ENCODE results near the gene NRXN3.

- TF ChIP-seq TEAD4 (IDR thresholded peaks at IDR 0.05; ENCODE audit: borderline replicate concordance, insufficient read depth) = no peak
- no peak for TF ChIP-seq POLR2AphosphoS5 (IDR thresholded peaks at IDR 0.05; ENCODE audit: low read depth, low read length)
- TF ChIP-seq CHD2 (IDR thresholded peaks at IDR 0.05; ENCODE audit: low read length, partially characterized antibody) = no peak
- no peak for TF ChIP-seq RAD21 (IDR thresholded peaks at IDR 0.05; ENCODE audit: low read length)
- TF ChIP-seq REST (IDR thresholded peaks at IDR 0.05; ENCODE audit: low read depth, low read length) = no peak
- no peak for TF ChIP-seq GATA2 (CRISPR knock-in tag; IDR thresholded peaks at IDR 0.05)
- TF ChIP-seq, protein P1, sequence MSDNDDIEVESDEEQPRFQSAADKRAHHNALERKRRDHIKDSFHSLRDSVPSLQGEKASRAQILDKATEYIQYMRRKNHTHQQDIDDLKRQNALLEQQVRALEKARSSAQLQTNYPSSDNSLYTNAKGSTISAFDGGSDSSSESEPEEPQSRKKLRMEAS (IDR thresholded peaks at IDR 0.05; ENCODE audit: low read depth) = no peak
- TF ChIP-seq, protein P2, sequence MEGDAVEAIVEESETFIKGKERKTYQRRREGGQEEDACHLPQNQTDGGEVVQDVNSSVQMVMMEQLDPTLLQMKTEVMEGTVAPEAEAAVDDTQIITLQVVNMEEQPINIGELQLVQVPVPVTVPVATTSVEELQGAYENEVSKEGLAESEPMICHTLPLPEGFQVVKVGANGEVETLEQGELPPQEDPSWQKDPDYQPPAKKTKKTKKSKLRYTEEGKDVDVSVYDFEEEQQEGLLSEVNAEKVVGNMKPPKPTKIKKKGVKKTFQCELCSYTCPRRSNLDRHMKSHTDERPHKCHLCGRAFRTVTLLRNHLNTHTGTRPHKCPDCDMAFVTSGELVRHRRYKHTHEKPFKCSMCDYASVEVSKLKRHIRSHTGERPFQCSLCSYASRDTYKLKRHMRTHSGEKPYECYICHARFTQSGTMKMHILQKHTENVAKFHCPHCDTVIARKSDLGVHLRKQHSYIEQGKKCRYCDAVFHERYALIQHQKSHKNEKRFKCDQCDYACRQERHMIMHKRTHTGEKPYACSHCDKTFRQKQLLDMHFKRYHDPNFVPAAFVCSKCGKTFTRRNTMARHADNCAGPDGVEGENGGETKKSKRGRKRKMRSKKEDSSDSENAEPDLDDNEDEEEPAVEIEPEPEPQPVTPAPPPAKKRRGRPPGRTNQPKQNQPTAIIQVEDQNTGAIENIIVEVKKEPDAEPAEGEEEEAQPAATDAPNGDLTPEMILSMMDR (IDR thresholded peaks at IDR 0.05) = no peak
- no peak for TF ChIP-seq RFX5 (IDR thresholded peaks at IDR 0.05; ENCODE audit: low read length)
- no peak for TF ChIP-seq USF1 (IDR thresholded peaks at IDR 0.05; ENCODE audit: borderline replicate concordance, low read depth)
- TF ChIP-seq EP300 (IDR thresholded peaks at IDR 0.05; ENCODE audit: borderline replicate concordance in 1 of 2, low read depth in 1 of 2, low read length in 1 of 2) = no peak
- TF ChIP-seq, protein P3, sequence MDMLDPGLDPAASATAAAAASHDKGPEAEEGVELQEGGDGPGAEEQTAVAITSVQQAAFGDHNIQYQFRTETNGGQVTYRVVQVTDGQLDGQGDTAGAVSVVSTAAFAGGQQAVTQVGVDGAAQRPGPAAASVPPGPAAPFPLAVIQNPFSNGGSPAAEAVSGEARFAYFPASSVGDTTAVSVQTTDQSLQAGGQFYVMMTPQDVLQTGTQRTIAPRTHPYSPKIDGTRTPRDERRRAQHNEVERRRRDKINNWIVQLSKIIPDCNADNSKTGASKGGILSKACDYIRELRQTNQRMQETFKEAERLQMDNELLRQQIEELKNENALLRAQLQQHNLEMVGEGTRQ (IDR thresholded peaks at IDR 0.05; ENCODE audit: borderline replicate concordance, low read depth, low read length) = no peak
Measured at GRCh38 chr14:78232231-78233000, 62.2 kb downstream of the NRXN3 start.

All from SK-N-SH (cell line).